GM12891 (cell line): Measurements from ENCODE around the gene PTPN14.
A peak's percentile ranks its signal among the peaks of the same experiment; 100 is the strongest.
"Not testable (repeated sequence)": the region's sequence is repeated elsewhere in the genome, so short reads cannot be mapped to it uniquely, and the experiment has no call there.

Experiments
- DNase-seq: peaks from one replicate; pipeline ENCODE4 v3.0.0; 2011; ENCODE audit warnings: low spot score; ENCODE audit not compliant: insufficient read length
- FAIRE-seq: peaks from 2 replicates; lab custom pipeline; 2011; peaks lifted over from hg19 to GRCh38; lab: Jason Lieb, UNC
- PAX5 ChIP-seq: IDR thresholded peaks from 2 replicates; pipeline ENCODE4 v1.6.1; 2011; ENCODE audit warnings: low read length, moderate library complexity, mild to moderate bottlenecking; ENCODE audit not compliant: insufficient read depth, severe bottlenecking
- POLR2A ChIP-seq: IDR thresholded peaks from 2 replicates; pipeline ENCODE4 v1.6.1; 2011; ENCODE audit warnings: low read depth, low read length, control low read depth
- POLR2AphosphoS5 ChIP-seq: IDR thresholded peaks from 2 replicates; pipeline ENCODE4 v1.6.1; 2011; ENCODE audit warnings: low read depth, low read length, control low read depth
- POU2F2 ChIP-seq: IDR thresholded peaks from 2 replicates; pipeline ENCODE4 v1.6.1; 2011; ENCODE audit warnings: low read depth, mild to moderate bottlenecking, control low read depth, low read length, moderate library complexity
- SPI1 ChIP-seq: IDR thresholded peaks from 2 replicates; pipeline ENCODE4 v1.6.1; 2011; ENCODE audit warnings: low read depth, low read length, control low read depth
- TAF1 ChIP-seq: IDR thresholded peaks from 2 replicates; pipeline ENCODE4 v1.6.1; 2011; ENCODE audit warnings: low read depth, low read length, control low read depth

The PTPN14 gene

DNA sequence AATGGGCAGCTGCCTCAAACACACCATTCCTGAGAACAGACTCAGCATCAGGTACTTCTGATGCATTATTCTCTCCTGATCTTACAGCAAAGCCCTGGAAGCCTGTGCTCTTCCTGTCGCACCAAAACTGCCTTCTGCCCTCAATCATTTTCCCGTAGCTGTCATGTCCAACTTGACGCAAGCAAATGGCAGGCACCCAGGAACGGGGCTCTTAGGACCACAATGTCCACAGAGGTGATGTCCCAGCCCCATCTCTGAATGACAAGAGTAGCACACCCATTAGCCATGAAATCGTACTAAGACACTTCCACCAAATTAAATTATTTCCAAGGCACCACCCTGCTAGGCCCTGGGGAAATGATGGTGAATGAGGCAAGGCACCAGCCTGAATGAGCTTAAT lies 47.1 kb downstream of the PTPN14 start:
- TF ChIP-seq POU2F2 = no peak
- TF ChIP-seq TAF1 = no peak
- no peak for TF ChIP-seq PAX5
- TF ChIP-seq SPI1 = no peak
- no peak for TF ChIP-seq POLR2AphosphoS5
- no peak for TF ChIP-seq POLR2A
- DNase-seq (no peak), FAIRE-seq (no peak)

DNA sequence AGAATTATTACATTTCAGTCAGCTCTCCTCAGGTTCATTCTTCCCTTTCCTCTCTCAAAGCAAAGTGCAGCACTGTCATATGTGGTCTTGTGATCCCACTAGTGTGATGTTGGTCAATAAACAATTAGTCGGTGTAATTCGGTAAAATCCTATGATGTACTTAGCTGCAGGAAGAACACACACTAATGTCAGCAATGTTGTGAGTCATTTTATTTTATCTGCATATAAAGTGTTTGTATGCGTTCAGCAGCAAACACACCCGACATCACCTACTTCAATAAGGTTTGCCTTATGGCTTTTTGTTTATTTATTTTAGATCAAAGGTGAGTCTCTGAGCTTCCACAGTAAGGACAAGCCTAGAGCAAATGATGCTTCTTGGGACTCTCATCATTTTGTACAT lies 47.8 kb downstream of the PTPN14 start:
- no peak for DNase-seq
- TF ChIP-seq TAF1 (no peak), POLR2A (no peak), SPI1 (no peak), PAX5 (no peak), POU2F2 (no peak)
- FAIRE-seq = no peak

DNA sequence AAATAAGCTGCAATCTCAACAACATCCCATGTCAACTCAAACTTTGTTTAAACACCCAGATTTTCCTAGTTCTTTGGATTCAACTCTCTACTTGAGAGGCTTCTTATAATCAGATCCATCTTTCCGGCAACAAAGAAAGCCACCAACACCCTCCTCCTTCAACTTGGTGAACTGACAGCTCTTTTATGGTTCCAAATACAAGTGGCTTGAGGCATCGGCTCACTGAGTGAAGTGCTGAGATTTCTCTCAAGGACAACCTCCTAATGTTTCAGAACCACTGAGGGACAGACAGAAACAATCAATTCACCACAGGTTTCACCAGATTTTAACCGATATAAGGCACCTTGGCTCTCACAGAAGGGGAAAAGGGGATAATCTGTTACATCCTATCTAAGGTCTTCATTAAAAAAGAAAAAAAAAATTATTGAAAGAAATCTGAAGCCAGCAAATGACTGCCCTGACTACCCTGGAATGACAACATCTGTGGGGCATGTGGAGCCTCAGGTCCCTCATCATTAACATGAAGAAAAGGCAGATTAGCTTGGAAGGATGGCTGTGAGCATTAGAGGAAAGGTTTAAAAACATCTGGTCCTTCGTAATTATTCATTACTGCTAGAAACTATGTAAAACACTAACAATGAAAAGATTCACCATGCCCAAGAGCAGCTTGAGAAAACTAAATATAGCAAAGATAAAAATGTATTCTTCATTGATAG lies 50.9 kb downstream of the PTPN14 start:
- DNase-seq (no peak), FAIRE-seq (no peak)
- no peak for TF ChIP-seq POU2F2
- TF ChIP-seq PAX5 = no peak
- no peak for TF ChIP-seq POLR2AphosphoS5
- TF ChIP-seq SPI1 = no peak
- no peak for TF ChIP-seq TAF1
- TF ChIP-seq POLR2A = no peak

DNA sequence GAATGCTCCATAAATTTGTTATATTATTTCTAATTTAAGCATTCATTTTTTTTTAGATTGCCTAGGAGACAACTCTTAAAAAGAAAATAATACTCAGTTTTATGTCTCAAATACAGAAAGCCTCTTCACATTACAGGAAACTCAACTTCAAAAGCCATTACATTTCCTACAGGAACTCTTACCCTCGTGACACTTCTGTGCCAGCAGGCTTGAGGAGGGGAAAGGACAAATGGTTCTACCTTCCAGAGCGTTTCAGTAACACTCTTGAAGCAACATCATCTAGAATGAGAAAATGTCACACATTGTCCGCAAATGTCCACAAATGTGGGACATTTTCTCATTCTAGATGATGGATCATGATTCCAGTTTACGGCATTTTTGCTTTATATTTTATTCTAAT lies 51.7 kb downstream of the PTPN14 start:
- TF ChIP-seq TAF1 = no peak
- no peak for TF ChIP-seq POLR2A
- no peak for TF ChIP-seq SPI1
- TF ChIP-seq POU2F2 = no peak
- TF ChIP-seq PAX5 = no peak
- TF ChIP-seq POLR2AphosphoS5 = no peak
- FAIRE-seq (no peak), DNase-seq (no peak)

DNA sequence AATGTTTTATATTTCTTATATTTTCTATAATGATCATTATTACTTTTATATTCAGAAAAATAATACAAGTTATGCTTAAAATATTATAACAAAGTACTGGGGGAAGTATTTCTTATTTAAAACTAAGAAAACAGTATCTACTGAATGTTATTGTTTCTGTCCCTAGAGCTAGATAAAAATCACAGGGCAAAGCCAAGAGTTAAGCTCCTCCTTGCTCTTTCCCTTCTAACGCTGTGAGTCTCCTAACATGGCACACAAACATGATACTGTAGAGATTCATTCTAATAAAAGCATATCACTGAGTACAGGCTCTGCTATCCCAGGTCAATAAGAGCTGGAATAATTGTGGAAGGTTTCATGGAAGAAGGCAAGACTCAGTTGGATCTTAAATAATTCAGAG lies 53.4 kb downstream of the PTPN14 start:
- no peak for FAIRE-seq
- no peak for DNase-seq
- TF ChIP-seq POU2F2 = no peak
- no peak for TF ChIP-seq PAX5
- no peak for TF ChIP-seq TAF1
- no peak for TF ChIP-seq SPI1
- no peak for TF ChIP-seq POLR2AphosphoS5
- TF ChIP-seq POLR2A = no peak

DNA sequence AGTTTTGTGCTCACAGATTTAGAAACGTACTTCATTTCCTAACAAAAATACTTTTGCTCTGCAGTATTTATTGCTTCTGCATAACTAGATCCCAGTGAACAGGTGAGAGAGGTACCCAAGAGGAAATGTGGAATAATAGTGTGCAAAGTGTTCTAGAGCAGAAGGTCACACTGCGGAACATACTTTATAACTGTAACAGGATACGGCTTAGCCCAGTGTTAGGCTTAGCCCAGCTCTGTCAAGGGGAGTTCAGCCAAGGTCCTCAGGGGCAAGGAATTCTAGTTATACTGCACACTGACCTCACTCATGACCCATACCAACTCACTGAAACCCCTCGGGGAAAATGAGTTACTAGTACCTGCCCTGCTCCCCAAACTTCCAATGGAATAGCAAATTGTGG lies 55.3 kb downstream of the PTPN14 start:
- DNase-seq (no peak), FAIRE-seq (peak; percentile 16)
- TF ChIP-seq POLR2A (no peak), TAF1 (no peak)

DNA sequence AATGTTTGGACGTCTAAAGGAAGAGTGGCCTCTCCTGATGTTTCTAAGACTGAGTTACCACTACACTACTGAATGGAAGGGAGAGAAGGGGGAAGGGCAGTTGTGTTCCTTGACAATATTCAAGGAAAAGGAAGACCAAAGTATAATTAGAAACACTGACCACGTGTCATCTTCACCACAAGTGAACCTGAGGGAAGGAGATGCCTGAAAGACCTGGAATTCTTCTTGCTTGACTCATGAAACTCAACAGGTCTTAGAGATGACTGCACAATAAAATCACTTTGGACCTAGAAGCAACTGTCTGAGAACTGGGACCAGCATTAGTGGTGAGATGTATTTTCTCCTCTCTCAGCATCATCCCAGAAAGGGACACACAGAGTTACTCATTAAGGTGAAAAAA lies 56.7 kb downstream of the PTPN14 start:
- TF ChIP-seq POLR2A = no peak
- TF ChIP-seq POLR2AphosphoS5 = no peak
- no peak for TF ChIP-seq SPI1
- no peak for TF ChIP-seq POU2F2
- TF ChIP-seq TAF1 = no peak
- TF ChIP-seq PAX5 = no peak
- DNase-seq = no peak
- FAIRE-seq = no peak

DNA sequence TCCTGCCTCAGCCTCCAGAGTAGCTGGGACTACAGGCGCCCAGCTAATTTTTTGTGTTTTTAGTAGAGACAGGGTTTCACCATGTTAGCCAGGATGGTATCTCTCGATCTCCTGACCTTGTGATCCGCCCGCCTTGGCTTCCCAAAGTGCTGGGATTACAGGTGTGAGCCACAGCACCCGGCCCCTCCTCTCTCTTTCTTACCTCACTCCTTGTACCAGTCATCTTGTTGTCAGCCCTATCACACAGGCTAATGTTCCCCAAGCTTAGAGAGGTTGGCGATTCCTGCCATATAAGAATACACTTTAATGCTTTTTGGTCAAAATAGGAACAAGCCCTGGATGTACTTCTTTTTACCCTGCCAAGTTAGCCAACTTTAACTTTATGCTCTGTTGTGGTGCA lies 57.2 kb downstream of the PTPN14 start:
- not testable (repeated sequence) for DNase-seq, FAIRE-seq

DNA sequence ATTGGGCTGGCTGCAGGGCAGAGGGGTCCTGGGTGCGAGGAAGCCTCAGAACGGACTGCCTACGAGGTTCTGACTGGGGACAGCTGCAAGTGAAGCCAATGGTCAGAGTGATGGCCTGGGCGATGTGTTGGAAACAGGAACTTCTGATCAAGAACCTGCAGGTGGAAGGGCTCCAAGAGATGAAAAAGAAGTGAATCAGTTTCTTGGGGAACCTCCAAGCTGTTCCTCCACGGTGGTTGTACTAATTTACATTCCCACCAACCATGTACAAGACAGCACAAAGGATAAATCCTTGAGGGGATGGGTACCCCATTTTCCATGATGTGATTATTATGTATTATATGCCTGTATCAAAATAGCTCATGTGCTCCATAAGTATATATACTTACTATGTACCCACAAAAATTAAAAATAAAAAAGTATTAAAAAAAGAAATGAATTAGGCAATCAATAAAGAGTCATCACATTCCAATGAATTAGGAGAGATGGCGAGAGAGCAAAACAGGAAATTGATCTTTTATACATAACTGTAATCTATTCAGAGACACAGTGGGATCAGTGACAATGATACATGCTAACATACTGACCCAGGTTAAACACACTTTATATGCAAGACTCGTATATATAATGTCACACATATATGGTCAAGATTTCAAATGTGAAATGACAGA lies 58.1 kb downstream of the PTPN14 start:
- no peak for FAIRE-seq
- no peak for DNase-seq
- TF ChIP-seq POLR2AphosphoS5 (no peak), POLR2A (no peak), TAF1 (no peak), PAX5 (no peak), SPI1 (no peak), POU2F2 (no peak)

DNA sequence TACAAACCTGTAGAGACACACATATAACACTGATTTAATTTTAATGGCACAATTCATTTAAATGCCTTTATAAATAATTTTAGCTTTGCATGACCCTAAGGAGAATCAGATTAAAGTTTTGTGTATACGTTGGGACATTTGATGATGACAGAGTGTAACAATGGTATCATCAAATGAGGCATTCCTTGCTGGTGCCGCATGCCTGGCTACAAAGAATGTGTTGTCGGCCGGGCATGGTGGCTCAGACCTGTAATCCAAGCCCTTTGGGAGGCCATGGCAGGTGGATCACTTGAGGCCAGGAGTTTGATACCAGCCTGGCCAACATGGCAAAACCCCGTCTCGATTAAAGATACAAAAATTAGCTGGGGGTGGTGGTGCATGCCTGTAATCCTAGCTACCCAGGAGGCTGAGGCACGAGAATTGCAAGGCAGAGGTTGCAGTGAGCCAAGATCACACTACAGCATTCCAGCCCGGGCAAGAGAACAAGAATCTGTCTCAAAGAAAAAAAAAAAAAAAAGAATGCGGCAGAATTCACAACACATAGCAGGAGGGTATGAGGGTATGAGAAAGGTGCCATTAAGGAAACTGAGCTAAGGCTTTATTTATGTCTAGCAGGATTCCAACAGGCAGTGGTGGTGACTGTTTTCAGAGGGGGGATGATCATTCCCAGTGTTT lies 58.9 kb downstream of the PTPN14 start:
- DNase-seq (no peak), FAIRE-seq (no peak)
- TF ChIP-seq POLR2AphosphoS5 = no peak
- TF ChIP-seq TAF1 = no peak
- no peak for TF ChIP-seq POLR2A
- no peak for TF ChIP-seq POU2F2
- TF ChIP-seq PAX5 = no peak
- TF ChIP-seq SPI1 = no peak

DNA sequence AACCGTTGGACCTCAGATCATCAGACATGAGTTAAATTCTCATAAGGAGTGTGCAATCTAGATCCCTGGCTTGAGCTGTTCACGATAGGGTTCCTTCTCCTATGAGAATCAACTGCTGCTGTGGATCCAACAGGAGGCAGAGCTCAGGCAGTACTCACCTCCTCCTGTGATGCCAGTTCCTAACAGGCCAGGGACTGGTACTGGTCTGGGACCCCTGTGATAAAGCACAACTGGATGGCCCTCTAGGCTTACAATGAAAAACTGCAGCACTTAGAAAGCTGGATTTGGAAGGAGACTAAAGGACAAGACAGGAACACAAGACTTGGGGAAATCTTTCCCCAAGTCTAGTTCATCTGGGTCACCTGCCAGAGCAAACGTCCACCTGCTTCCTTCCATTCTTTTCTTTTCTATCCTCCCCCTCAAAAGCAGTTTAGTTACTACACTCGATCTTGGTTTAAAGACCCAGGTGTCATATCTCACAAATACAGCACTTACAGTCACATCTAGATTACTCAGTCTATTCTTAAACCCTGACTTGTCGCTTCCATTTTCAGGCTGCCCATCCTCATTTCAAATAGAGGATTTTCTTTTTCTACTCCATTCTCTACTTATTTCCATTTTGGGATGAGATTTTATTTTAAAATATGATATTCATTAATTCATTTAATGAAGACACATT lies 59.8 kb downstream of the PTPN14 start:
- FAIRE-seq (no peak), DNase-seq (no peak)
- TF ChIP-seq POLR2AphosphoS5 (no peak), POU2F2 (no peak), PAX5 (no peak)
